ENCODE data around the gene RBFOX2.
"Not testable (repeated sequence)": the region's sequence is repeated elsewhere in the genome, so short reads cannot be mapped to it uniquely, and the experiment has no call there.

The RBFOX2 gene

DNA sequence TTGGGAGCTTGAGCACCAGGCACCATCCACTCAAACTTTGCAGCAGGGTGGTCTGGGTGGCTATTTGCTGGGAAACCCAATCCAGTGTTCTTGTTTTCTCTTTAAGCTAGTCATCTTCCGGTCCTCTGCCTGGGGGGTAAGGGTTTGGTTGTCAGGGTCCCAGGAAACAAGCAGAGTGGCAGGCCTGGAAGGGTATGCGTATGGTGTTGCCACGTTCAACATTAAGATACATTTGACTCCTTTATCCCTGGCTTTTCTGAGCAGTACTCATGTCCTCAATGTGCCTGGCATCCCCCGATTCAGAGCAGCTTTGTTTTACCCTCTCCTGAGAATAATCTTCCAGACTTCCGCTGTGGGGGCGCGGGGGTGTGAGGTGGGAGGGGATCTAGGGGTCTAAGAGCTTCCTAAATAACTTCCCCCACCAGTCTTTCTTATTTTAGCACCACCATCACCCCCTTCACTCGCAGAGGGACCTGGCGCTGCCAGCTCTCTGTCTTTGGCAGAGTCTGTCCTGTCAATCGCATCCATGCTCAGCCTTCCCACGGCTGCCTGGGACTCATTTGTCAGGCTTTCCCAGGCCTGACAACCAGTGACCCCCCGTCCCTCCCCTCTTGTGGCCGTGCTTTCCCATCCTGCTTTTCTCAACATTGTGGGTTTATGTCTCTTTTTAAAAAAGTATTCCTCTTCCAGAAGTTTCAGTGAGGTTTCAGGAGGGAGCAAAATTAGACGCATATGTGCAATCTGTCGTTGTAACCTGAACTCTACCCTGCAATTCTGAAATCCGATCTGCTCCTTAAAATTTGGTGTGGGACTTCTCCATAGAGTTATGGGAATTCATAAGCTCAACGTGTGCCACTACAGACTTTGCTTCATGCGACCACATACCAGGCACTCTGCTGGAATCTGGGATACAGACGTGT is 27.0 kb upstream of the RBFOX2 start:
- FAIRE-seq: no peak
- TF ChIP-seq CTCF (IDR thresholded peaks at IDR 0.05; ENCODE audit: insufficient read depth, missing control alignments): no peak
- DNase-seq (ENCODE audit: insufficient read length, low spot score): no peak

DNA sequence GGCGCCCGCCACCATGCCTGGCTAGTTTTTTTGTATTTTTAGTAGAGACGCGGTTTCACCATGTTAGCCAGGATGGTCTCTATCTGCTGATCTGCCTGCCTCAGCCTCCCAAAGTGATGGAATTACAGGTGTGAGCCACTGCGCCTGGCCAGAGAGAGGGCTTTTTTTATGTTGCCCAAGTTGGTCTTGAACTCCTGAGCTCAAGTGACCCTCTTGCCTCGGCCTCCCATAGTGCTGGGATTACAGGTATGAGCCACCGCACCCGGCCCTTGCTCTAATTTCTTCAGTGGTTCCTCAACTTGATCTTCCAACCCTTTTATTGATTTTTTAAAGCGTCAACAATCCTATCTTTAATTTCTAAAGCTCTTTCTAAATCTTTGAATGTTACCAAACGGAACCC is 25.8 kb upstream of the RBFOX2 start:
- FAIRE-seq; DNase-seq (ENCODE audit: insufficient read length, low spot score): not testable (repeated sequence)

DNA sequence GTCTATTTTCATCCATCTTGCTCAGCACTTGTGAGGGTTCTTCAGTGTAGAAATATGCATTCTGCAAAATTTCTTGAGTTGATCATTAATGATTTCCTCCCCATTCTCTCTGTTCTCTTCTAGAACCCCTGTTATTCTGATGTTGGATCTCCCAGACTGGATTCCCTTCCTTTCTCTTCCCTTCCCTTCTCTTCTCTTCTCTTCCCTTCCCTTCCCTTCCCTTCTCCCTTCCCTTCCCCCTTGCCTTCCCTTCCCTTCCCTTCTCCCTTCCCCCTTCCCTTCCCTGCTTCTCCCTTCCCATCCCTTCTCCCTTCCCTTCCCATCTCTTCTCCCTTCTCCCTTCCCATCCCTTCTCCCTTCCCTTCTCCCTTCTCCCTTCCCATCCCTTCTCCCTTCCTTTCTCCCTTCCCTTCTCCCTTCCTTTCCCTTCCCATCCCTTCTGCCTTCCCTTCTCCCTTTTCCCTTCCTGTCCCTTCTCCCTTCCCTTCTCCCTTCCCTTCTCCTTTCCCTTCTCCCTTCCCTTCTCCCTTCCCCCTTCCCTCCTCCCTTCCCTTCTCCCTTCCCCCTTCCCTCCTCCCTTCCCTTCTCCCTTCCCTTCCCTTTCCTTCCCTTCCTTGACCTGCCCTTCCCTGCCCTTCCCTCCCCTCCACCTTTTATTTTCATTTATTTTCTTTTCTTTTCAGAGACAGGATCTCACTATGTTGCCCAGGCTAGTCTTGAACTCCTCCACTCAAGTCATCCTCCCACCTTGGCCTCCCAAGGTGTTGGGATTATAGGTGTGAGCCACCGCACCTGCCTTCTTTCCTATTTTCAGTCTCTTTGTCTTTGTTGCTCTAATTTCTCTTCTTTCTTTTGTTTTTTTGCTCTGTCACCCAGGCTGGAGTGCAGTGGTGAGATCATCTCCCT is 24.9 kb upstream of the RBFOX2 start:
- no peak for FAIRE-seq

GRCh38 chr22:36052505-36052941 is 23.9 kb upstream of the RBFOX2 start:
- no peak for FAIRE-seq
- no peak for TF ChIP-seq CTCF (IDR thresholded peaks at IDR 0.05; ENCODE audit: insufficient read depth, missing control alignments)
- no peak for DNase-seq (ENCODE audit: insufficient read length, low spot score)

More for the DNA sequence above, 24.9 kb upstream of the RBFOX2 start:
- no peak for TF ChIP-seq CTCF (IDR thresholded peaks at IDR 0.05; ENCODE audit: insufficient read depth, missing control alignments)
- DNase-seq (ENCODE audit: insufficient read length, low spot score): no peak

- DNase-seq (ENCODE audit: insufficient read length, low spot score): no peak
- TF ChIP-seq CTCF (IDR thresholded peaks at IDR 0.05; ENCODE audit: insufficient read depth, missing control alignments): no peak
- no peak for FAIRE-seq
Observed at GRCh38 chr22:36049678-36049997, 21.0 kb upstream of the RBFOX2 start.

DNA sequence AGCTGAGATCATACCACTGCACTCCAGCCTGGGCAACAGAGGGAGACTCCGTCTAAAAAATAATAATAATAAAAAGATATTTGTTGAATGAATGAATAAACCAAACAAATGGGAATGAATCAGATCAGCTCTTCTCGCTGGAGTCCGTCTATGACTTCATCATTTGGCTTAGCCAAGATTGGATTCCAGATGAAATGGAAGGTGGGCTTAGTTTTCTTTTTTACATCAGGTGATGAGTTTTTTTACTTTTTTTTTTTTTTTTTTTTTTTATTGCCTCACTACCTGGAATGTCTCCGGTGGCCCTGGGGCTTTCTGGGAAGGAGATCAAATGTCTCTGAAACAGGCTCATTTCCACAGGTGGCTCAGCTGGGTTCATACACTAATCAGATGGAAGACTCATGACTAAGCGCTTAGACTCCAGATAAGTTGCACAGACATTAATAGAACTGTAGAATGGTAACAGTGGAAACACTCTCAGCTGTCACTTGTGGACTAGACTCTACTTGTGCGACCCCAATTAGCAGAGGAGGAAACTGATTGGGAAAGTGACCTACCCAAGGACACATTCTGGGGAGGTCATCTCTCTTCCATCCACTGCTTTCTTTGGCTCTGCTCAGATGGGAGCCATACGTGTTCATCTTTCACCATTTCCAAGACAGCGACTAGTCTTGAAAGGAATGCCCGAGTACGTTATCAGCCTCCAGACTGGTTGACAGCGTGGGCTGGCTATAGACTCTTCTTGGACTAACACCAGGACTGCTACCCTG is 20.5 kb upstream of the RBFOX2 start:
- no peak for FAIRE-seq

DNA sequence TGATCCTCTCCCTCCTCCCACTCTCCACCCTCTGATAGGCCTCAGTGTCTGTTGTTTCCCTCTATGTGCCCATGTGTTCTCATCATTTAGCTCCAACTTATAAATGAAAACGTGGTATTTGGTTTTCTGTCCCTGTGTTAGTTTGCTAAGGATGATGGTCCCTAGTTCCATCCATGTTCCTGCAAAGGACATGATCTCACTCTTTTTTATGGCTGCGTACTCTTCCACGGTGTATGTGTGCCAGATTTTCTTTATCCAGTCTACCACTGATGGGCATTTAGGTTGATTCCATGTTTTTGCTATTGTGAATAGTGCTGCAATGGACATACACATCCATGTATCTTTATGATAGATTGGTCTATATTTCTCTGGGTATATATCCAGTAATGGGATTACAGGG is 15.9 kb upstream of the RBFOX2 start:
- DNase-seq (ENCODE audit: insufficient read length, low spot score); FAIRE-seq: not testable (repeated sequence)

More for the DNA sequence above, 20.5 kb upstream of the RBFOX2 start:
- no peak for DNase-seq (ENCODE audit: insufficient read length, low spot score)
- no peak for TF ChIP-seq CTCF (IDR thresholded peaks at IDR 0.05; ENCODE audit: insufficient read depth, missing control alignments)

All from D721Med (cell line).